EH (cell line): ENCODE results near the gene INTS15.

Experiments used
- DNase-seq: peaks from one replicate; pipeline ENCODE4 v3.0.0-alpha.2; 2015; ENCODE audit warnings: low read depth

The INTS15 gene

GRCh38 chr7:6642861-6643640 lies 53.2 kb downstream of the INTS15 start:
- no peak for DNase-seq

DNA sequence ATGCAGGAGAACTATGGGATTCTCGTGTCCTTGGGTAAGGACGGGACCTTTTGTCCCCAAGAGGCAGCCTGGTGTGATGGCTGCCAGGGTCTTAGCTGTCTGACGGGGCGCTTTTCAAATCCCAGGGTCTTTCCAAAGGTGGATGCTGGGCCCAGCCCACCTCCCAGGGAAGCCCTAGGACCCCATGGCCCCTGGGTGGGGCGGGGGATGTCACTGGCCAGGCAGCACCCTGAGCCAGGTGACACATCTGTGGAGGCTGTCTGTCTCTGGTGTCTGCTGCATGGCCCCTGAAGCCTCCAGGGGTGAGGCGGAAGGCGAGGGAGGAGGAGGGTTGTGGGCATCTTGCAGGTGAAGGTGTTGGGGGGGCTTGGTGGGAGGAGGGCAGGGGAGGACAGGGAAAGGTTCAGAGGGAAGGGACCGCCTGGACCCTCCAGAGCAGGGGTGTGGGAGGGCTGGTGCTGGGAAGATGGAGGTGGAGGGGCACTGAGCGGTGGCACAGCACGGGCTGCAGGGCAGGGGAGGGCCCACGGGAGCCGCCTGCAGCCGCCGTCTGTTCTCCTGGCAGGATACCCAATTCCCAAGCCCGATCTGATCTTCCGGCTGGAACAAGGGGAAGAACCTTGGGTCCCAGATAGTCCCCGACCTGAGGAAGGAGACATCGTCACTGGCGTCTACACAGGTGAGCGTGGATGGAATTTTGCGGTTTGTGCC lies 54.2 kb downstream of the INTS15 start:
- no peak for DNase-seq

DNA sequence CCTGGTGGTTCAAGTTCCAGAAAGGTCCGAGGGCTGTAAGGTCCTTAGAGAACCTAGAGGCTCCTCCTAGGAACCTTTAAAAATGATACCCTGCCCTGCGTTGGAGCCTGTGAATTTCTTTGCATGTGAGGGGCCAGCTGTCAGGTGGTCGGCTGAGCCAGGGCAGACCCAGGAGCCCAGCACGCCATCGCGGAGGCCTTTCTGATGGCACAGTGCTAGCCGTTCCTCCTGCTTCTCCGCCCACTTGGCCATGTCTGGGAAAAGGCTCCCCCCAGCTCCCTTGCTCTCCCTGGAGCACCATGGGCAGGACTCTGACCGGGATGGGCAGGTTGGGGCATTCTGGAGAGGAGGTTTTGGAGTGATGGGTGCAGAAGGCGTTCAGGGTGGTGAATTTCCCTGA lies 54.9 kb downstream of the INTS15 start:
- DNase-seq: no peak

- DNase-seq: no peak
Observed at GRCh38 chr7:6646465-6646864, 56.6 kb downstream of the INTS15 start.

DNA sequence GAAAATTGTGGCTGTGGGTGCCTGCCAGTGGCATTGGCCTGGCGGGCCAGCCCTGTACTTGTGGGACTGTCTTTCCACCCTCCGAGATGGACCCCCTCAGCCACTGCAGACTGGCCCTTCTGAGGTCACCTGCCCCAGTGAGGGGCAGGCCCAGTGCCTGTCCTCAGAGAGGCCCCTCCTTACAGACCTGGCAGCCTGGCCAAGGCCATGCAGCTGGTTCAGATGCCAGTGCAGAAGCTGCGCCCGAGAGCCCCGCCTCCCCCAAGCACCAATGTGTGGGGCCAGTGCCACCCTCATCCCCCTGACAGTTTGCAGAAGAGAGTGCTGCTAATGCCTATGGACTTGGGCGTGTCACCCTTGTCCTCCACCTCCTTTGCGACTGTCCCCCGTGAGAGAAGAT lies 57.3 kb downstream of the INTS15 start:
- DNase-seq: no peak

DNA sequence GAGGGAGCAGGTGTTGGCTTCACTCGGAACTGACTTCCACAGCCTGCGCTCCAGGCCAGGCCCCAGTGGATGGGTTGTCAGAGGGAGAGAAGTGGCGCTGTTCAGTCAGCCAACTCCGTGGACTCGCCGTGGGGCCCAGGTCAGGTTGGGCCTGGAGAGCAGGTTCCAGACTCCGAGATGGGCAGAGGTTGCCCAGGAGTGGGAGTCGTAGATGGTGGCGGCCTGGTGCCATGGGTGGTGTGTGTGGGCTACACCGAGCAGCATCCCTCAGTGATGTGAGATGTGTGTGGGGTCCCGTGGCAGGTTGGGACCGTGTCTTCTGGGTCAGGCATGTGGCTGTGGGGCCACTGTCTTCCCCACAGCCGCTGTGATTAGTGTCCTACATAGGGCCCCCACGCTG lies 57.7 kb downstream of the INTS15 start:
- no peak for DNase-seq

GRCh38 chr7:6648066-6648814 lies 58.4 kb downstream of the INTS15 start:
- DNase-seq: no peak

DNA sequence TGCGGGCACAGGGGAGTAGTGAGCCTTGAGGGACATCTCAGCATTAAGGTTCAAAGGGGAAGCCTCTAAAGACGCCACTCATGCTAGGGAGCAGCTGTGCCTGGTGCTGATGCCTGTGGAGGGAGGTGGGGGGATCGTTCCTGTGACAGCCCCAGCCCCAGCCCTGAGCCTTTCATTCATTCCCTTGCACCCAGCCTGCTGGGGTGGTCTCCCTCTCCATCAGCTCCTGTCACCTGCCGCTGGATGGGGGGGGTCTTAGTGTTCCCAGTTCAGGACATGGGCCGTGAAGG lies 58.9 kb downstream of the INTS15 start:
- DNase-seq: no peak

- DNase-seq: no peak
Observed at GRCh38 chr7:6649241-6649961, 59.6 kb downstream of the INTS15 start.

- no peak for DNase-seq
Observed at GRCh38 chr7:6650086-6650485, 60.3 kb downstream of the INTS15 start.

- no peak for DNase-seq
Observed at GRCh38 chr7:6650521-6651011, 60.7 kb downstream of the INTS15 start.

GRCh38 chr7:6651851-6652445 lies 62.1 kb downstream of the INTS15 start:
- DNase-seq: no peak

GRCh38 chr7:6652446-6653011 lies 62.7 kb downstream of the INTS15 start:
- no peak for DNase-seq

GRCh38 chr7:6653071-6654003 lies 63.5 kb downstream of the INTS15 start:
- no peak for DNase-seq

DNA sequence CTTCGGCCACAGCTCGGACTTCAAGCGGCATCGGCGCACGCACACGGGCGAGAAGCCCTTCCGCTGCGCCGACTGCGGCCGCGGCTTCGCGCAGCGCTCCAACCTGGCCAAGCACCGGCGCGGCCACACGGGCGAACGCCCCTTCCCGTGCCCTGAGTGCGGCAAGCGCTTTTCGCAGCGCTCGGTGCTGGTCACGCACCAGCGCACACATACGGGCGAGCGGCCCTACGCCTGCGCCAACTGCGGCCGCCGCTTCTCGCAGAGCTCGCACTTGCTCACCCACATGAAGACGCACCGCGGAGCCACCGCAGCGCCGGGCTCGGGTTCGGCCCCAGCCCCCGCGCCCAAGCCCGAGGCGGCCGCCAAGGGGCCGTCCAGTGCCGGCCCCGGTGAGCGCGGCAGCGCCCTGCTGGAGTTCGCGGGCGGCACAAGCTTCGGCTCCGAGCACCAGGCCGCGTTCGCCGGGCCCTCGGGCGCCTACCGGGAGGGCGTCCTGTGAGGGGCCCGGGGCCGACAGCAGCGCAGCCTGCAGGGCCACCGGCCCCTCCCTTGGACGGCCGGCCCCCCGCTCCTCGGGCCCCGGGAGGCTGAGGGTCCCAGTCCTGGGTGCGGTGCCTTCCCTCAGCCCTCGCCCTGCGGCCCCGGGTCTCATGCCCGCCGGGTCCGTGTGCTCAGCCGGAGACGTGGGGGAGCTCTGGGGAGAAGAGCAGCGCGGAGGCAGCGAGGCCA lies 64.5 kb downstream of the INTS15 start:
- DNase-seq: no peak

GRCh38 chr7:6654842-6655610 lies 65.2 kb downstream of the INTS15 start:
- no peak for DNase-seq

DNA sequence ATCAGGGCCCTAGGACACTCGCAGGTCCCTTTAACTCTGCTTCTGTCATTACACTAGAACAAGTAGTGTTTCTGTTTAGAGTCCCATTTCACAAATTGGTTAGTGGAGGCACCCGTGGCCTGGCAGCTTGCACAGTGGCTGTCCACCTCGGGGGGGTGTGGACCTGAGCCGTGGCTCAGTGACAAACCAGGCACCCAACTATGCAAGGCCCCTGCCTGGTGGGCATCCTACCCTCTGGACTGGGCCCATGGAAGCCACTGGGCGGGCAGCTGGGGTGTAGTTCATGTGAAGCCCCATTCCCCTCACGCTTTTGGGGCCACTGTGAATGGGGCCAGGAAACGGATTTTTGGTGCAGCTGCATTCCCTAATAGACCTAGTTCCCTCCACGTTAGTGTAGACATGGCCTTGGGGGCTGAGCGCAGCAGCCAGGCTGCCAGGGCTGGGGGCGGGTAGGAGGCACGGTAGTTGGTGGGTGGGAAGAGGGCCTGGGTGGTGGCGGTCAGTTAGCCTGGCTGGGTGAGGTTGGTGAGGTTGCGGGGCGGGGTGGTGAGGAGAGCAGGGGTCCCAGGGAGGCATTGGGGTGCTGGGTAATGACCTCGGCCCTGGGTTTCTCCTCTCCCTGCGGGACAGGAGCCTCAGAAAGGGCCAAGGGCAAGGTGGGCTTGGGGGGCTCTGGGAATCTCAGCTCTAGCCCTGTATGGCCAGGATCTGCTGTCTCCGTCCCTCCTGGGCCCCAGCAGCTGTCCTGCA lies 66.0 kb downstream of the INTS15 start:
- no peak for DNase-seq

DNA sequence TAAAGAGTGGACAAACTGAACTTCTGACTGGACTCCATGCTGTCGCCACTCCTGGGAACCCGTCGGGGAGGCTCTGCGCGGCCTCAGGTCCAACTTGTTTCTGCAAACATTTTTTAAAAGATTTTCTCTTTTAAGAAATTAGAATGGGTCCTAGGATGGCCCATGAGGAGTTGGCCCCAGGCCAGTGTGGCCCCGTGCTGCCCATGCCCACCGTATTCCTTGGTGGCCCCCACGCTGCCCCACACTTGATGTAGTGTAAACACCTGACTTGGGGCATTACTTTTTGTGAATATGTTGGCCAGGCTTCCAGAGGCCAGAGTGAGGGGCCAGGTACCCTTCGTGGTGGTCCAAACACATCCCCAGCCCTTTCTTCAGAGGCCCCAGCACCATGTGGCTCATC lies 66.6 kb downstream of the INTS15 start:
- DNase-seq: no peak
